COR-L47 (cell line): Measurements from ENCODE around the gene SERPINA5.
"Not testable (repeated sequence)": the region's sequence is repeated elsewhere in the genome, so short reads cannot be mapped to it uniquely, and the experiment has no call there.

ENCODE experiments used
- DNase-seq: peaks from one replicate; lab custom pipeline; 2025; lab: John Stamatoyannopoulos, UW

SERPINA5 gene

GRCh38 chr14:94622653-94623421 lies 41.6 kb downstream of the SERPINA5 start:
- no peak for DNase-seq

DNA sequence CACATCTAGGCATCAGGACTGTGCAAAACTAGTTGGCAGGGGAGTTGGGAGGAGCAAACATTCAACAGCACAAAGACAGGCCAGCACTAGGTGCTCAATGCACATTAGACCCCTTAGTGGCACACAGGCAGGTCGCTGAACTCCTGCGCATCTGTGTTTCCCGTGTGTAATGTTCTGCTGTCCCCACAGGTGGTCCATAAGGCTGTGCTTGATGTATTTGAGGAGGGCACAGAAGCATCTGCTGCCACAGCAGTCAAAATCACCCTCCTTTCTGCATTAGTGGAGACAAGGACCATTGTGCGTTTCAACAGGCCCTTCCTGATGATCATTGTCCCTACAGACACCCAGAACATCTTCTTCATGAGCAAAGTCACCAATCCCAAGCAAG lies 42.2 kb downstream of the SERPINA5 start:
- no peak for DNase-seq

DNA sequence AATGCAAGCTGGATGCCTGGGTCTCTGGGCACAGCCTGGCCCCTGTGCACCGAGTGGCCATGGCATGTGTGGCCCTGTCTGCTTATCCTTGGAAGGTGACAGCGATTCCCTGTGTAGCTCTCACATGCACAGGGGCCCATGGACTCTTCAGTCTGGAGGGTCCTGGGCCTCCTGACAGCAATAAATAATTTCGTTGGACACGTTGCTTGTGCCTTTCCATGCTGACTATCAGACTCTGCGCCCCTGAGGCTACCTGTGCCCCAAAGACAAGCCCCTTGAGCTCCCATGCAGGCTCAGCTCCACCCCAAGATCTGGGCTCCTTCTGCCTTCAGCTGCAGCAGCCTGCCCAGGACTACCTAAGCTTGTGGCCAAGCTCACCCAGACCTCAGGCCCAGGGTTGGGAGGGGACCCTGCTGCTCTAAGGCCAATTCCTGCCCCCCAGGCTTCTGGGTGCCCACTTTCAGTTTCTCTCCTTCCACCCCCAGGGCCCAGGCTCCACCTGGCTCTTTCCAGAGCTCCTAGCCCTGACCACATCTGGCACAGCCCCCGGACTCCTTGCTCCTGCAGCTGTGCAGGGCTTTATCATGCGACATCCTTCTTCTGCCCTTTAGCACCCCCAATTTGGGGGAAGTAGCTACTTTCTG lies 42.8 kb downstream of the SERPINA5 start:
- no peak for DNase-seq

GRCh38 chr14:94624537-94625352 lies 43.5 kb downstream of the SERPINA5 start:
- no peak for DNase-seq

DNA sequence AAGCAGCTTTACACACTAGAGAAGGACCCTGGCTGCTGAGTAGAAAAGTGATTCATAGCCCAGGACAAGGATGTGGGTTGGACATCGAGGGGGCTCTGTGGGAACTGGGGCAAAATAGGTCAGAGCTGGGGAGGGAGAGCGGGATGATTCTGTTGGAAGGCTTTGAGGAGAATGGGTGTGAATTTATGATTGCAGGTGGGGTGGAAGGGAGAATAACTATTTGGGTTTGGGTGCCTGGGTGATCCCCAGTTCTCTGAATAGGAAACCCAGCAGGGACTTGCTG lies 44.1 kb downstream of the SERPINA5 start:
- DNase-seq, result no peak

GRCh38 chr14:94628578-94628977 lies 47.4 kb downstream of the SERPINA5 start:
- no peak for DNase-seq

DNA sequence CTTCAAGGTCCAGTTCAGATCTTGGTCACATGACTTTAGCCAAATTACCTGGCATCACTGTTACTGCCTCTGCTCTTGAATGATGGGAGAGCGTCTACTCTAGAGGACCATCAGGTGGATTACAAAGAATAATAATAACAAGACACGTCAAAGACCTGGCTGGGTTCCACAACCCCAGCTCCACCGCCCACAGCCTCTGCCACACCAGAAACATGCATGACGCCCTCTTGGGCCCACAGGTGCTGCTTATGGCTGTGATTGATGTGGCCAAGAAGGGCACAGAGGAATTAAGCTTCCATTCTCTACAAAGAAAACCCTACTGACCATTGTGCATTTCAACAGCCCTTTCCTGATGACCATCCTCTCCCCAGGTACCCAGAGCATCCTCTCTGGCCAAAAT lies 49.2 kb downstream of the SERPINA5 start:
- no peak for DNase-seq

- no peak for DNase-seq
These were observed 49.8 kb downstream of the SERPINA5 start for GRCh38 chr14:94631050-94631449.

DNA sequence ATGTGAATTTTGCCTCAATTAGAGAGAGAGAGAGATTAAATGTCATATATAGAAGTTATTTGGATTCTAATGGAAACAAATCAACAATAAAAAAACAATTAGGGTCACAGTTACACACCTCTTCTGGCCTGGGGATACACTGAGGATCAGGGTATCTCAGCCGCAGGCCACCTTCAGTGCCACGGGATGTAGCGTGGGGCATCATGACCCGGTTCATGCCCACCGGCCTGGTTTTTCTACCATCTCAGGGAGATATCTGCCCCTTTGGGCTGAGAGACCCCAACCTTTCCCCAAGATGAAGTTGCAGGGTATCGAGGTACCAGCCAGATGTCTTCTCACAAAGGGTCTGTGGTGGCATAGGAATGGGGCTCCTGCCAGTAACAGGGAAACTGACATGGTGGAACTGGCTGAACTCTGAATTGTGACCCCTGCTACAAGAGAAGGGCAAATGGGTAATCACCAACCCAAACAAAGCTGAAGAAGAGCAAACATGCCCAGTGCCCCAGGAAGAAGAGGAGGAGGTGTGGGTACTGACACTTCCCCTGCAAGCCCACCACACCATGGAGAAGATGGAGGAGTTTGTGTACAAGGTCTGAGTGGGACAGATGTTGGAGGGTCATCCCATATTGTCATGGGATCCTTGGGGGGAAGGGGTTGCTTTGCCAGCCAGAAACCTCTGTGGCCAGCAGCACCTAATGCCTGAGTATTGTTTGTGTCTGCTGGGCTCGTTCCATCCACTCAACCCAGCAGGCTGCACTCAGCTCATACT lies 50.5 kb downstream of the SERPINA5 start:
- no peak for DNase-seq

- no peak for DNase-seq
These were observed 51.0 kb downstream of the SERPINA5 start for GRCh38 chr14:94632305-94632590.

- no peak for DNase-seq
These were observed 51.9 kb downstream of the SERPINA5 start for GRCh38 chr14:94633121-94633520.

DNA sequence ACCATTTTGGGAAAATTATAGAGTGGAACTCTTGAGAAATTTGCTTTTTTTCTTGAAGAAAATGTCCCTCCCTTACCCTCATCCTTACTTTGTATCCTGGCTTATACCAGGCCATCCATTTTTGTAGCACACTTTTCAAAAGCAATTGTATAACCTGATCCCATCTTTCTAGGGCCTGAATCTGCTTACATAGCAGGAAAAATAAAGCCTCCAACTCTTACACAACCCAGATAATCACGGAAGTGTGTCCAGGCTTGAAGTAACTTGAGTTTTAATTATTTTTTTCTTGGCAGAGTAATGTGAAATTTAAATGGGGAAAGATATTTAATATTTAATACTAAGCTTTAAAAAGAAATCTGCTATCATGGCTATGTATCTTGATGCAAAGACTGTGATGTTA lies 53.9 kb downstream of the SERPINA5 start:
- no peak for DNase-seq

DNA sequence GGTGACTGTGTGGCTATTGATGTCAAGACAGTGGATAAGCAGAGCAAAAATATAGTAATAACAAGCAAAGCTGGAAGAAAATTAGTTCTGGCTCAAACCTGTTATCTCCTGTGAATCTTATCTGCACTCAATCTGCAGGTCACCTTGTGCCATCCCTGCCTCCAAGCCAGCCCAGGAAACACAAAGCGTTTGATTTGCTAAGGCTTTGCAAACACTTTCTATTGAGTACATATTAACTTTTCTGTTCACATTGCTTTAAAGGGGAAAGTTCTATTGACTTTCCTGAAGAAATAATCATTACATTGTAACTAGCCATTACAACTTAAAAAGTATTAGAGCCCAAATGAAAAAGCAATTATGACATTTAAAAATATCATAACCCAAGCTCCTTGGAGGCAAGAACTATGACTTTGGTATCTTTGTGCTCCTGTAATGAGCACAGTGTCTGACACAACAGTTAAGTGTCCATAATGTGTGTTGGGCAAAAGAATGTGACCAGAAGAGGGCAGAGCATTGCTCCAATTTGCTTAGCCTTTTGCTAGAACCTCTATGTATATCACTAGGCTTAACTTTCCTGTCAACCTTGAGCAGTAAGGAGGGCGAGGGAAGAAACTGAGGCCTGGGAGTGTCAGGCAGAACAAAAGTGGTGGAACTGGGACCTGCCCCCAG lies 55.7 kb downstream of the SERPINA5 start:
- no peak for DNase-seq

- DNase-seq, result not testable (repeated sequence)
These were observed 56.6 kb downstream of the SERPINA5 start for GRCh38 chr14:94637814-94638213.

- DNase-seq, result no peak
These were observed 57.1 kb downstream of the SERPINA5 start for GRCh38 chr14:94638339-94638738.

- no peak for DNase-seq
These were observed 58.0 kb downstream of the SERPINA5 start for GRCh38 chr14:94638961-94639817.

DNA sequence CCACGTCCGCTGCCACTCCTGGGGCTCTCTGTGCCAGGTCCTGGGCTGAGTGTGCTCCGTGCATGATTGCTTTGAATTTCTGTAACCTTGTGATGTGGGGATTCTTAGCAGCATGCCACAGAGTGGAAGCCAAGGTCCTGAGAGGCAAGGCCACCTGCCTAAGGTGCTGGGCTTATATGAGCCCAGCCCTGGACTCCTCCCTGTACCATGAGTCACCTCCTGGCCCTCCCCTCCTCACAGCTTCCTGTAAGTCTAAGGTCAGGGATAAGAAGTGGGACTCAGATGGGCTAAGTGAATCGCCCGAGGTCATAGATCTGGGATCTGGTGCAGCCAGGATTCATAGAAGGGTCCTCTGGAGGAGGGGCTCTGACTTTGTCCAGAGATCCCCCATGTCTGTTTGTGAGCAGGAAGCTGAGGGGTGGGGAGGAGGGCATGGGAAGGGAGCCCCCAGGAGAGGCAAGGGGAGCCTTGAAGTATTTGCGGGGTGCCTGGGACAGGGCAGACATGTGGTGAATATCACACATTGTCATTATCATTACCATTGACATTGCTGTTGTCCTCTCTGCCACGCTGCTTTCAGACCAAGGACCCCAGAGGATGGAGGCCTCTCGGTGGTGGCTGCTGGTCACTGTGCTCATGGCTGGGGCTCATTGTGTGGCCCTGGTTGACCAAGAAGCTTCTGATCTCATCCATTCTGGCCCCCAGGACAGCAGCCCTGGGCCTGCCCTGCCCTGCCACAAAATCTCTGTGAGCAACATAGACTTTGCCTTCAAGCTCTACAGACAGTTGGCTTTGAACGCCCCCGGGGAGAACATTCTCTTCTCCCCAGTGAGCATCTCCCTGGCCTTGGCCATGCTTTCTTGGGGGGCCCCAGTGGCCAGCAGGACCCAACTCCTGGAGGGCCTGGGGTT lies 59.8 kb downstream of the SERPINA5 start:
- DNase-seq, result no peak

DNA sequence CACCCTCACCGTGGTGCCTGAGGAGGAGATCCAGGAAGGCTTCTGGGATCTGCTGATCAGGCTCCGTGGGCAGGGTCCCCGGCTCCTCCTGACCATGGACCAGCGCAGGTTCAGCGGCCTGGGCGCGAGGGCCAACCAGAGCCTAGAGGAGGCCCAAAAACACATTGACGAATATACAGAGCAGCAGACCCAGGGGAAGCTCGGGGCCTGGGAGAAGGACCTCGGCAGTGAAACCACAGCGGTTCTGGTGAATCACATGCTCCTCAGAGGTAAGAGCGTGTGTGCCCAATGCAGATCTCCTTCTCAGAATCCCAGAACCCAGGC lies 60.4 kb downstream of the SERPINA5 start:
- DNase-seq, result no peak
